ENCODE measurements around the gene MRM3.

DNA sequence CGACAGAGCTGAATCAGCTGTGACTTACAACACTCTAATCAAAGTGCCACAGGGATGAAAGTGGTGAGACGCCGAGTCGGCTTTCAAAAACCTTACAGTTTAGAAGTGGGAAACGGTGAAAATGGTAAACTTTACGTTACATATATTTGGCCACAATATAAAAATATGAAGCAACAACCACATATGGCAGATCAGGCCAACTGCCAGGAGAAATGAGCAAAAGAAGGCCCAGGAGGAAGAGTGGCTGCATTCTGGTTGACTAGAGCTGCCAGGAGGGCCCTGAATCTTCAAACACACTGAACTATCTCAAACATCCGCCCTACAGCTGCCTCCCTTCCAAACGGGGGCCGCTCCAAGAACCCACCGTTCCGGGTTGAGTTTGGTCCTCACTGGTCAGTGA lies 56.3 kb downstream of the MRM3 start:
- TF ChIP-seq CTCF (IDR thresholded peaks at IDR 0.05 in 8 of 11, conservative IDR thresholded peaks at IDR 0.05 in 3 of 11): no peak
- TF ChIP-seq POLR2A (IDR thresholded peaks at IDR 0.05): no peak

Measured in spleen (tissue), 7 donors.